WTC11 (cell line): Measurements from ENCODE around the gene RAPGEF6. TPM values are rescaled to one million over a fixed set of nuclear protein-coding genes. Genes with fewer than 3 reads are reported as not detected.
A peak's percentile ranks its signal among the peaks of the same experiment; 100 is the strongest.

Experiments used
- ATAC-seq: fragments of 200-7000 bp; cut with Tn5 transposase; 2 replicates; pipeline ENCODE4 v1.10.0; 2021; ENCODE audit warnings: mild to moderate bottlenecking, moderate library complexity
- CTCF ChIA-PET: fragments of 300-600 bp; sonication (Branson Sonifier 250); formaldehyde crosslinking; loops from one replicate; lab custom pipeline; 2021; ENCODE audit warnings: antibody characterized with exemption; lab: Charles Lee
- POLR2A ChIA-PET: fragments of 350-600 bp; sonication (Branson Sonifier 250); formaldehyde crosslinking; loops from one replicate; lab custom pipeline; 2021; ENCODE audit warnings: antibody characterized with exemption; lab: Charles Lee
- DNase-seq: peaks from one replicate; pipeline ENCODE4 v3.0.0; 2021; ENCODE audit warnings: low spot score
- H3K27ac Mint-ChIP-seq: 2 replicates; pipeline ENCODE4 v1.8.0; 2021; ENCODE audit warnings: mixed read lengths
- H3K27me3 Mint-ChIP-seq: 2 replicates; pipeline ENCODE4 v1.8.0; 2021; ENCODE audit warnings: low read depth, mild to moderate bottlenecking, moderate library complexity, mixed read lengths
- H3K36me3 Mint-ChIP-seq: 2 replicates; pipeline ENCODE4 v1.8.0; 2021; ENCODE audit warnings: mixed read lengths
- H3K4me1 Mint-ChIP-seq: 2 replicates; pipeline ENCODE4 v1.8.0; 2022; ENCODE audit warnings: mixed read lengths
- H3K4me3 Mint-ChIP-seq: 2 replicates; pipeline ENCODE4 v1.8.0; 2021; ENCODE audit warnings: mild to moderate bottlenecking, moderate library complexity, mixed read lengths
- H3K9me3 Mint-ChIP-seq: 2 replicates; pipeline ENCODE4 v1.8.0; 2021; ENCODE audit warnings: mixed read lengths
- ETV6 ChIP-seq: sonication (generic); formaldehyde crosslinking; IDR thresholded peaks from 2 replicates; pipeline ENCODE4 v1.8.1; 2022; ENCODE audit warnings: mild to moderate bottlenecking, missing genetic modification reagents
- JAZF1 ChIP-seq: fragments of 250-450 bp; sonication (Bioruptor Pico); IDR thresholded peaks from 2 replicates; pipeline ENCODE4 v1.9.0; 2021; ENCODE audit warnings: moderate library complexity, mild to moderate bottlenecking, inconsistent platforms
- KAT7 ChIP-seq: sonication (generic); formaldehyde crosslinking; IDR thresholded peaks from 2 replicates; pipeline ENCODE4 v1.8.1; 2023; ENCODE audit warnings: missing genetic modification reagents, mild to moderate bottlenecking, borderline replicate concordance
- MXD4 ChIP-seq: fragments of 250-450 bp; sonication (Bioruptor Pico); IDR thresholded peaks from 2 replicates; pipeline ENCODE4 v1.8.0; 2021; ENCODE audit warnings: mild to moderate bottlenecking, moderate library complexity, borderline replicate concordance
- MYBL2 ChIP-seq: sonication (generic); formaldehyde crosslinking; IDR thresholded peaks from 2 replicates; pipeline ENCODE4 v1.8.1; 2023; ENCODE audit warnings: mild to moderate bottlenecking, moderate library complexity, missing genetic modification reagents
- NFYB ChIP-seq: sonication (generic); formaldehyde crosslinking; conservative IDR thresholded peaks from 2 replicates; pipeline ENCODE4 v1.8.0; 2022; ENCODE audit warnings: low read depth, missing genetic modification reagents
- PRRX2 ChIP-seq: fragments of 250-450 bp; sonication (Bioruptor Pico); IDR thresholded peaks from 2 replicates; pipeline ENCODE4 v1.8.0; 2021; ENCODE audit warnings: mild to moderate bottlenecking
- RELA ChIP-seq: sonication (generic); formaldehyde crosslinking; IDR thresholded peaks from 2 replicates; pipeline ENCODE4 v1.8.1; 2022; ENCODE audit warnings: missing genetic modification reagents, mild to moderate bottlenecking, borderline replicate concordance
- SOX15 ChIP-seq: fragments of 250-450 bp; sonication (Bioruptor Pico); IDR thresholded peaks from 2 replicates; pipeline ENCODE4 v1.9.0; 2021; ENCODE audit warnings: mild to moderate bottlenecking
- TP53 ChIP-seq: sonication (generic); formaldehyde crosslinking; IDR thresholded peaks from 2 replicates; pipeline ENCODE4 v1.8.1; 2023; ENCODE audit warnings: mild to moderate bottlenecking, missing genetic modification reagents
- USF1 ChIP-seq: sonication (generic); formaldehyde crosslinking; IDR thresholded peaks from 2 replicates; pipeline ENCODE4 v1.8.0; 2022; ENCODE audit warnings: mild to moderate bottlenecking, missing genetic modification reagents
- ZBTB21 ChIP-seq: sonication (generic); formaldehyde crosslinking; IDR thresholded peaks from 2 replicates; pipeline ENCODE4 v1.8.1; 2023; ENCODE audit warnings: mild to moderate bottlenecking, missing genetic modification reagents, borderline replicate concordance
- ZNF396 ChIP-seq: fragments of 250-450 bp; sonication (Bioruptor Pico); IDR thresholded peaks from 2 replicates; pipeline ENCODE4 v1.8.0; 2021; ENCODE audit warnings: mild to moderate bottlenecking, moderate library complexity, borderline replicate concordance
- ZNF423 ChIP-seq: fragments of 250-450 bp; sonication (Bioruptor Pico); IDR thresholded peaks from 2 replicates; pipeline ENCODE4 v2.1.2; 2022; ENCODE audit warnings: mild to moderate bottlenecking, moderate library complexity
- ZNF532 ChIP-seq: fragments of 250-450 bp; sonication (Bioruptor Pico); IDR thresholded peaks from 2 replicates; pipeline ENCODE4 v1.9.0; 2021; ENCODE audit warnings: mild to moderate bottlenecking, borderline replicate concordance
- total RNA-seq: library from RNA; stranded (reverse); gene quantifications from 3 replicates; pipeline ENCODE4 v1.2.3, GENCODE V29; 2021
- TF ChIP-seq, protein P1 (sequence below): fragments of 250-450 bp; sonication (Bioruptor Pico); IDR thresholded peaks from 2 replicates; pipeline ENCODE4 v1.9.0; 2021; ENCODE audit warnings: moderate library complexity, mild to moderate bottlenecking, inconsistent platforms, borderline replicate concordance
- TF ChIP-seq, protein P2 (sequence below): sonication (generic); formaldehyde crosslinking; IDR thresholded peaks from 2 replicates; pipeline ENCODE4 v1.8.0; 2022; ENCODE audit warnings: mild to moderate bottlenecking, missing genetic modification reagents
- TF ChIP-seq, protein P3 (sequence below): sonication (generic); formaldehyde crosslinking; IDR thresholded peaks from 2 replicates; pipeline ENCODE4 v1.8.0; 2023; ENCODE audit warnings: missing genetic modification reagents, mild to moderate bottlenecking, borderline replicate concordance
- TF ChIP-seq, protein P4 (sequence below): sonication (generic); formaldehyde crosslinking; conservative IDR thresholded peaks from 2 replicates; pipeline ENCODE4 v1.8.1; 2022; ENCODE audit warnings: mild to moderate bottlenecking, missing genetic modification reagents
- TF ChIP-seq, protein P5 (sequence below): fragments of 250-450 bp; sonication (Bioruptor Pico); IDR thresholded peaks from 2 replicates; pipeline ENCODE4 v2.1.2; 2022; ENCODE audit warnings: mild to moderate bottlenecking, moderate library complexity

RAPGEF6 gene
- total RNA-seq, 1 experiment from 2014 or later, result 18.0 TPM

DNA sequence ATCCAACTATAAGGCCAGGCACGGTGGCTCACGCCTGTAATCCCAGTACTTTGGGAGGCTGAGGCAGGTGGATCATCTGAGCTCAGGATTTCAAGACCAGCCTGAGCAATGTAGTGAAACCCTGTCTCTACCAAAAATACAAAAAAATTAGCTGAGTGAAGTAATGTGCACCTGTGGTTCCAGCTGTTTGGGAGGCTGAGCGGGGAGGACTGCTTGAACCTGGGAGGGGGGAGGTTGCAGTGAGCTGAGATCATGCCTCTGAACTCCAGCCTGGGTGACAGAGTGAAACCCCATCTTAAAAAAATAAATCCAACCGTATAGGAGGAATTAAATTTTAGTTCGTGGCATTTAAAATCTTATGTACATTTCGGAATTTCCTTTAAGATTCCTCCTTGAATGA, 247.8 kb downstream of the RAPGEF6 start:
- H3K27ac Mint-ChIP-seq, result no peak overlapping the region
- CTCF ChIA-PET, result interaction anchor here (0.5 kb wide), 1 partner anchor 166 kb away, joined by 3 read pairs; no protein-coding TSS in a partner anchor
- TF ChIP-seq ETV6, result no peak
- no peak for TF ChIP-seq ZNF396 (CRISPR knock-in tag)
- TF ChIP-seq MXD4 (CRISPR knock-in tag), result no peak
- TF ChIP-seq, protein P1, sequence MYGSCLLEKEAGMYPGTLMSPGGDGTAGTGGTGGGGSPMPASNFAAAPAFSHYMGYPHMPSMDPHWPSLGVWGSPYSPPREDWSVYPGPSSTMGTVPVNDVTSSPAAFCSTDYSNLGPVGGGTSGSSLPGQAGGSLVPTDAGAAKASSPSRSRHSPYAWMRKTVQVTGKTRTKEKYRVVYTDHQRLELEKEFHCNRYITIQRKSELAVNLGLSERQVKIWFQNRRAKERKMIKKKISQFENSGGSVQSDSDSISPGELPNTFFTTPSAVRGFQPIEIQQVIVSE (CRISPR knock-in tag), result no peak
- TF ChIP-seq PRRX2 (CRISPR knock-in tag), result no peak
- TF ChIP-seq, protein P2, sequence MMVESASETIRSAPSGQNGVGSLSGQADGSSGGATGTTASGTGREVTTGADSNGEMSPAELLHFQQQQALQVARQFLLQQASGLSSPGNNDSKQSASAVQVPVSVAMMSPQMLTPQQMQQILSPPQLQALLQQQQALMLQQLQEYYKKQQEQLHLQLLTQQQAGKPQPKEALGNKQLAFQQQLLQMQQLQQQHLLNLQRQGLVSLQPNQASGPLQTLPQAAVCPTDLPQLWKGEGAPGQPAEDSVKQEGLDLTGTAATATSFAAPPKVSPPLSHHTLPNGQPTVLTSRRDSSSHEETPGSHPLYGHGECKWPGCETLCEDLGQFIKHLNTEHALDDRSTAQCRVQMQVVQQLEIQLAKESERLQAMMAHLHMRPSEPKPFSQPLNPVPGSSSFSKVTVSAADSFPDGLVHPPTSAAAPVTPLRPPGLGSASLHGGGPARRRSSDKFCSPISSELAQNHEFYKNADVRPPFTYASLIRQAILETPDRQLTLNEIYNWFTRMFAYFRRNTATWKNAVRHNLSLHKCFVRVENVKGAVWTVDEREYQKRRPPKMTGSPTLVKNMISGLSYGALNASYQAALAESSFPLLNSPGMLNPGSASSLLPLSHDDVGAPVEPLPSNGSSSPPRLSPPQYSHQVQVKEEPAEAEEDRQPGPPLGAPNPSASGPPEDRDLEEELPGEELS (CRISPR knock-in tag), result no peak
- TF ChIP-seq, protein P3, sequence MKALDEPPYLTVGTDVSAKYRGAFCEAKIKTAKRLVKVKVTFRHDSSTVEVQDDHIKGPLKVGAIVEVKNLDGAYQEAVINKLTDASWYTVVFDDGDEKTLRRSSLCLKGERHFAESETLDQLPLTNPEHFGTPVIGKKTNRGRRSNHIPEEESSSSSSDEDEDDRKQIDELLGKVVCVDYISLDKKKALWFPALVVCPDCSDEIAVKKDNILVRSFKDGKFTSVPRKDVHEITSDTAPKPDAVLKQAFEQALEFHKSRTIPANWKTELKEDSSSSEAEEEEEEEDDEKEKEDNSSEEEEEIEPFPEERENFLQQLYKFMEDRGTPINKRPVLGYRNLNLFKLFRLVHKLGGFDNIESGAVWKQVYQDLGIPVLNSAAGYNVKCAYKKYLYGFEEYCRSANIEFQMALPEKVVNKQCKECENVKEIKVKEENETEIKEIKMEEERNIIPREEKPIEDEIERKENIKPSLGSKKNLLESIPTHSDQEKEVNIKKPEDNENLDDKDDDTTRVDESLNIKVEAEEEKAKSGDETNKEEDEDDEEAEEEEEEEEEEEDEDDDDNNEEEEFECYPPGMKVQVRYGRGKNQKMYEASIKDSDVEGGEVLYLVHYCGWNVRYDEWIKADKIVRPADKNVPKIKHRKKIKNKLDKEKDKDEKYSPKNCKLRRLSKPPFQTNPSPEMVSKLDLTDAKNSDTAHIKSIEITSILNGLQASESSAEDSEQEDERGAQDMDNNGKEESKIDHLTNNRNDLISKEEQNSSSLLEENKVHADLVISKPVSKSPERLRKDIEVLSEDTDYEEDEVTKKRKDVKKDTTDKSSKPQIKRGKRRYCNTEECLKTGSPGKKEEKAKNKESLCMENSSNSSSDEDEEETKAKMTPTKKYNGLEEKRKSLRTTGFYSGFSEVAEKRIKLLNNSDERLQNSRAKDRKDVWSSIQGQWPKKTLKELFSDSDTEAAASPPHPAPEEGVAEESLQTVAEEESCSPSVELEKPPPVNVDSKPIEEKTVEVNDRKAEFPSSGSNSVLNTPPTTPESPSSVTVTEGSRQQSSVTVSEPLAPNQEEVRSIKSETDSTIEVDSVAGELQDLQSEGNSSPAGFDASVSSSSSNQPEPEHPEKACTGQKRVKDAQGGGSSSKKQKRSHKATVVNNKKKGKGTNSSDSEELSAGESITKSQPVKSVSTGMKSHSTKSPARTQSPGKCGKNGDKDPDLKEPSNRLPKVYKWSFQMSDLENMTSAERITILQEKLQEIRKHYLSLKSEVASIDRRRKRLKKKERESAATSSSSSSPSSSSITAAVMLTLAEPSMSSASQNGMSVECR (CRISPR knock-in tag), result no peak
- TF ChIP-seq, protein P4, sequence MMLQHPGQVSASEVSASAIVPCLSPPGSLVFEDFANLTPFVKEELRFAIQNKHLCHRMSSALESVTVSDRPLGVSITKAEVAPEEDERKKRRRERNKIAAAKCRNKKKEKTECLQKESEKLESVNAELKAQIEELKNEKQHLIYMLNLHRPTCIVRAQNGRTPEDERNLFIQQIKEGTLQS (CRISPR knock-in tag), result no peak
- TF ChIP-seq USF1 (CRISPR knock-in tag), result no peak
- no peak for TF ChIP-seq ZBTB21 (CRISPR knock-in tag)
- TF ChIP-seq KAT7 (CRISPR knock-in tag), result no peak
- TF ChIP-seq, protein P5, sequence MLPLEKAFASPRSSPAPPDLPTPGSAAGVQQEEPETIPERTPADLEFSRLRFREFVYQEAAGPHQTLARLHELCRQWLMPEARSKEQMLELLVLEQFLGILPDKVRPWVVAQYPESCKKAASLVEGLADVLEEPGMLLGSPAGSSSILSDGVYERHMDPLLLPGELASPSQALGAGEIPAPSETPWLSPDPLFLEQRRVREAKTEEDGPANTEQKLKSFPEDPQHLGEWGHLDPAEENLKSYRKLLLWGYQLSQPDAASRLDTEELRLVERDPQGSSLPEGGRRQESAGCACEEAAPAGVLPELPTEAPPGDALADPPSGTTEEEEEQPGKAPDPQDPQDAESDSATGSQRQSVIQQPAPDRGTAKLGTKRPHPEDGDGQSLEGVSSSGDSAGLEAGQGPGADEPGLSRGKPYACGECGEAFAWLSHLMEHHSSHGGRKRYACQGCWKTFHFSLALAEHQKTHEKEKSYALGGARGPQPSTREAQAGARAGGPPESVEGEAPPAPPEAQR, result no peak
- TF ChIP-seq TP53 (CRISPR knock-in tag), result no peak
- no peak for TF ChIP-seq ZNF423 (CRISPR knock-in tag)
- no peak overlapping the region for H3K4me3 Mint-ChIP-seq
- H3K4me1 Mint-ChIP-seq, result peaks cover 21% of the 10 kb centered on the region
- DNase-seq (no peak), ATAC-seq (no peak)
- POLR2A ChIA-PET, result no interaction called here
- no peaks in the 10 kb centered on the region for H3K27me3 Mint-ChIP-seq
- H3K36me3 Mint-ChIP-seq, result peaks cover 13% of the 10 kb centered on the region
- no peaks in the 10 kb centered on the region for H3K9me3 Mint-ChIP-seq

- H3K36me3 Mint-ChIP-seq, result peaks cover 8% of the 10 kb centered on the region
- peaks cover 24% of the 10 kb centered on the region for H3K4me1 Mint-ChIP-seq
- H3K27me3 Mint-ChIP-seq, result no peaks in the 10 kb centered on the region
- POLR2A ChIA-PET, result no interaction called here
- DNase-seq (no peak), ATAC-seq (no peak)
- H3K27ac Mint-ChIP-seq, result 0 out of 2 replicates have a peak overlapping the region, but pooled peaks have one; percentile 53
- CTCF ChIA-PET, result no interaction called here
- no peaks in the 10 kb centered on the region for H3K9me3 Mint-ChIP-seq
- no peak overlapping the region for H3K4me3 Mint-ChIP-seq
- TF ChIP-seq ZNF396 (CRISPR knock-in tag) (no peak), SOX15 (no peak), JAZF1 (CRISPR knock-in tag) (no peak), MYBL2 (no peak), NFYB (CRISPR knock-in tag) (no peak), ZNF532 (CRISPR knock-in tag) (no peak), MXD4 (CRISPR knock-in tag) (no peak), RELA (CRISPR knock-in tag) (no peak)
- TF ChIP-seq, protein P1 (CRISPR knock-in tag), result no peak
Observed at GRCh38 chr5:131386779-131387178, 248.2 kb downstream of the RAPGEF6 start.
